Coronary artery (tissue), 2 donors: ENCODE data around the gene NR3C2.

Experiments used
- DNase-seq: peaks from one replicate; pipeline ENCODE4 v3.0.0-alpha.2; 2017; ENCODE audit warnings: low spot score
- H3K27ac ChIP-seq, 2 donors: fragments of 200-600 bp; sonication (generic); one replicate each; pipeline ENCODE4 v1.5.1; 2016 to 2019
- H3K4me3 ChIP-seq: fragments of 200-600 bp; sonication (generic); 2 replicates; pipeline ENCODE4 v1.5.1; 2016; ENCODE audit warnings: mild to moderate bottlenecking, moderate library complexity
- CTCF ChIP-seq: fragments of 200-600 bp; sonication (generic); IDR thresholded peaks from one replicate; pipeline ENCODE4 v1.5.1; 2019; ENCODE audit warnings: antibody characterized with exemption

The NR3C2 gene

GRCh38 chr4:148057984-148058859, 384.0 kb downstream of the NR3C2 start:
- Histone ChIP-seq H3K4me3 (no peak overlapping the region), H3K27ac (no peak overlapping the region)
- TF ChIP-seq CTCF, result no peak
- no peak for DNase-seq

- TF ChIP-seq CTCF, result no peak
- Histone ChIP-seq H3K27ac (no peak overlapping the region), H3K4me3 (no peak overlapping the region)
- DNase-seq, result no peak
These were observed 384.7 kb downstream of the NR3C2 start for GRCh38 chr4:148057516-148057915.

GRCh38 chr4:148056879-148057278, 385.3 kb downstream of the NR3C2 start:
- Histone ChIP-seq H3K27ac (no peak overlapping the region), H3K4me3 (no peak overlapping the region)
- DNase-seq, result no peak
- no peak for TF ChIP-seq CTCF

- DNase-seq, result no peak
- Histone ChIP-seq H3K27ac (no peak overlapping the region), H3K4me3 (no peak overlapping the region)
- TF ChIP-seq CTCF, result no peak
These were observed 386.4 kb downstream of the NR3C2 start for GRCh38 chr4:148055844-148056243.

GRCh38 chr4:148054275-148054674, 387.9 kb downstream of the NR3C2 start:
- no peak overlapping the region for H3K27ac ChIP-seq
- no peak overlapping the region for H3K4me3 ChIP-seq
- no peak for TF ChIP-seq CTCF
- DNase-seq, result no peak

GRCh38 chr4:148053298-148054003, 388.8 kb downstream of the NR3C2 start:
- no peak overlapping the region for H3K4me3 ChIP-seq
- no peak for DNase-seq
- H3K27ac ChIP-seq, result no peak overlapping the region
- no peak for TF ChIP-seq CTCF
